ENCODE data around the gene RAB19. TPM values are rescaled to one million over a fixed set of nuclear protein-coding genes. Genes with fewer than 3 reads are reported as not detected.

Gene RAB19
- total and polyA plus RNA-seq, 2 of the 8 experiments (the other 6 are each of a cell fraction or from before 2014, with no cell fraction given) = 9.8 to 11.0 TPM

DNA sequence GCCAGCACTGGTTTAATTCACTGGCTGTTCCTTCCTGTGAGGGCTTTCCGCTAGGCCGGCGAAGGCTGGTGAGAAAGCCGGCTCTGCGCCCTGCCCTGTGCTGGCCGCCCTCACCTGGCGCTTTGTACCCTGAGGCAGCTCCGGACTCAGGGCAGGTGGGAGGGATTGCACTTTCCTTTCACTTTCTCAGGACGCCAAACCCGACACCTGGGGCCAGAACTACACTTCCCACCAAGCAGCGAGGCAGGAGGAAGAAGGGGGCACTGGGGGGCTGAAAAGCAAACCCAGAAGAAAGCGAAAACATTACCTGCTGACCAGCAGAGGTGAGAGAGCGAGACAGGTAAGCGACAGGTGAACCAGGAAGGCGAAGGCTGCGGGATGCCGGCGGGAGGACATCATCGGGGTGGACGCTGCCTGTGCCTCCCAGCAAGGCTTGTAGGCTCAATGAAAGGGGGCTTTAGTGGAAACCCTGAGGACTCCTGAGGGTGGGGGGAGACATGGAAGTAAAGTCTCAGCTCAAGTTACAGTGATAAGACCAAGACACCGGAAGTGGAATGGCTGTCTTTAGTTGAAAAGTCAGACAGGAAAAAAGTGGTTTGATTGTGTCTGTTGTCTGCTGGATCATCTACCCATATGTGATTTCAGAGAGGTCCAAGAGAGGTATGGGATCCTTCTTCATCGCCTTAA, at the start of gene RAB19 (continued):
- TF ChIP-seq CTCF (IDR thresholded peaks at IDR 0.05; ENCODE audit: control extremely low read depth in 1 of 3, insufficient read depth in 1 of 3, low read depth in 1 of 3, low read length in 3 of 3) (no peak), EGR1 (IDR thresholded peaks at IDR 0.05; ENCODE audit: borderline replicate concordance, low read depth, low read length) (no peak), NRF1 (IDR thresholded peaks at IDR 0.05; ENCODE audit: low read depth, low read length) (no peak), SIN3A (conservative IDR thresholded peaks at IDR 0.05 in 1 of 2, IDR thresholded peaks at IDR 0.05 in 1 of 2; ENCODE audit: low read depth in 1 of 2, low read length in 2 of 2) (peak in 1 of 2 experiments; percentile 48; a peak in 1 of 4 replicates), KDM1A (IDR thresholded peaks at IDR 0.05; ENCODE audit: borderline replicate concordance, low read length) (no peak), JUN (IDR thresholded peaks at IDR 0.05; ENCODE audit: low read depth, low read length) (no peak), SIRT6 (IDR thresholded peaks at IDR 0.05; ENCODE audit: low read length) (no peak), RFX5 (IDR thresholded peaks at IDR 0.05; ENCODE audit: borderline replicate concordance, low read depth, low read length) (no peak), RXRA (IDR thresholded peaks at IDR 0.05; ENCODE audit: insufficient read depth, low read depth, low read length) (no peak), TEAD4 (IDR thresholded peaks at IDR 0.05; ENCODE audit: low read depth, low read length) (no peak), RBBP5 (IDR thresholded peaks at IDR 0.05; ENCODE audit: borderline replicate concordance, low read depth, low read length) (peak; percentile 76), CREB1 (IDR thresholded peaks at IDR 0.05) (no peak), FOSL1 (IDR thresholded peaks at IDR 0.05; ENCODE audit: insufficient read depth, low read depth, low read length) (no peak), CTBP2 (IDR thresholded peaks at IDR 0.05; ENCODE audit: borderline replicate concordance, insufficient read depth, insufficient read length, low read length) (no peak), CEBPB (IDR thresholded peaks at IDR 0.05; ENCODE audit: low read depth, low read length) (no peak), E2F6 (IDR thresholded peaks at IDR 0.05) (peak; percentile 46), POLR2AphosphoS5 (IDR thresholded peaks at IDR 0.05; ENCODE audit: low read depth, low read length) (peak; percentile 67; the same call in 1 of the 2 replicates), POU5F1 (IDR thresholded peaks at IDR 0.05; ENCODE audit: low read depth, low read length) (no peak), GABPA (IDR thresholded peaks at IDR 0.05; ENCODE audit: borderline replicate concordance, insufficient read depth, low read length) (no peak)
- TF ChIP-seq, protein P1, sequence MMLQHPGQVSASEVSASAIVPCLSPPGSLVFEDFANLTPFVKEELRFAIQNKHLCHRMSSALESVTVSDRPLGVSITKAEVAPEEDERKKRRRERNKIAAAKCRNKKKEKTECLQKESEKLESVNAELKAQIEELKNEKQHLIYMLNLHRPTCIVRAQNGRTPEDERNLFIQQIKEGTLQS (IDR thresholded peaks at IDR 0.05; ENCODE audit: insufficient read depth, low read depth, low read length) = no peak
- TF ChIP-seq, protein P2, sequence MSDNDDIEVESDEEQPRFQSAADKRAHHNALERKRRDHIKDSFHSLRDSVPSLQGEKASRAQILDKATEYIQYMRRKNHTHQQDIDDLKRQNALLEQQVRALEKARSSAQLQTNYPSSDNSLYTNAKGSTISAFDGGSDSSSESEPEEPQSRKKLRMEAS (IDR thresholded peaks at IDR 0.05) = peak; percentile 23

Data from H1 (cell line).